Astrocyte (in vitro differentiated cells and primary cell): ENCODE results near the gene ZNF516. TPM values are rescaled to one million over a fixed set of nuclear protein-coding genes. Genes with fewer than 3 reads are reported as not detected.
A peak's percentile ranks its signal among the peaks of the same experiment; 100 is the strongest.

Experiments used
- DNase-seq: peaks from one replicate; pipeline ENCODE4 v3.0.0-alpha.2; 2010; ENCODE audit warnings: low read depth
- FAIRE-seq: peaks from 2 replicates; lab custom pipeline; 2011; peaks lifted over from hg19 to GRCh38; lab: Jason Lieb, UNC
- H2AFZ ChIP-seq: 2 replicates; pipeline ENCODE4 v1.6.0; 2012; ENCODE audit warnings: low read depth, low read length, inconsistent platforms
- H3K27ac ChIP-seq: 2 replicates; pipeline ENCODE4 v1.5.1; 2011; ENCODE audit warnings: low read depth, low read length, inconsistent platforms
- H3K27me3 ChIP-seq: 2 replicates; pipeline ENCODE4 v1.6.0; 2011; ENCODE audit warnings: low read length, inconsistent platforms; ENCODE audit not compliant: insufficient read depth
- H3K36me3 ChIP-seq: 2 replicates; pipeline ENCODE4 v1.5.1; 2011; ENCODE audit warnings: low read length, inconsistent platforms; ENCODE audit not compliant: insufficient read depth
- H3K4me1 ChIP-seq: 2 replicates; pipeline ENCODE4 v1.5.1; 2011; ENCODE audit warnings: low read length, inconsistent platforms; ENCODE audit not compliant: insufficient read depth
- H3K4me2 ChIP-seq: 2 replicates; pipeline ENCODE4 v1.6.0; 2012; ENCODE audit warnings: low read length, inconsistent platforms
- H3K4me3 ChIP-seq: 2 replicates; pipeline ENCODE4 v1.5.1; 2011; ENCODE audit warnings: low read depth, mild to moderate bottlenecking, low read length, inconsistent platforms; ENCODE audit not compliant: insufficient read depth
- H3K79me2 ChIP-seq: 2 replicates; pipeline ENCODE4 v1.6.0; 2012; ENCODE audit warnings: mild to moderate bottlenecking, low read length, inconsistent platforms; ENCODE audit not compliant: insufficient read depth
- H3K9ac ChIP-seq: 2 replicates; pipeline ENCODE4 v1.6.0; 2012; ENCODE audit warnings: mild to moderate bottlenecking, low read length, inconsistent platforms
- H3K9me3 ChIP-seq: 2 replicates; pipeline ENCODE4 v1.5.1; 2012; ENCODE audit warnings: low read depth, mild to moderate bottlenecking, low read length, inconsistent platforms; ENCODE audit not compliant: insufficient read depth
- H4K20me1 ChIP-seq: 2 replicates; pipeline ENCODE4 v1.6.0; 2012; ENCODE audit warnings: low read length, inconsistent platforms; ENCODE audit not compliant: insufficient read depth
- H3K27ac Mint-ChIP-seq: one replicate; pipeline ENCODE4 v1.8.0; 2021; ENCODE audit warnings: mild to moderate bottlenecking, mixed read lengths; ENCODE audit not compliant: unreplicated experiment
- H3K27me3 Mint-ChIP-seq: one replicate; pipeline ENCODE4 v1.8.0; 2021; ENCODE audit warnings: low read depth, mixed read lengths; ENCODE audit not compliant: unreplicated experiment
- H3K36me3 Mint-ChIP-seq: one replicate; pipeline ENCODE4 v1.8.0; 2021; ENCODE audit warnings: low read depth, mixed read lengths; ENCODE audit not compliant: unreplicated experiment
- H3K4me1 Mint-ChIP-seq: one replicate; pipeline ENCODE4 v1.8.0; 2021; ENCODE audit warnings: low read depth, mixed read lengths; ENCODE audit not compliant: unreplicated experiment
- H3K4me3 Mint-ChIP-seq: one replicate; pipeline ENCODE4 v1.8.0; 2021; ENCODE audit warnings: mild to moderate bottlenecking, moderate library complexity, mixed read lengths; ENCODE audit not compliant: unreplicated experiment
- H3K9me3 Mint-ChIP-seq: one replicate; pipeline ENCODE4 v1.8.0; 2021; ENCODE audit warnings: mild to moderate bottlenecking, mixed read lengths; ENCODE audit not compliant: unreplicated experiment
- EZH2 ChIP-seq: IDR thresholded peaks from 2 replicates; pipeline ENCODE4 v1.6.1; 2012; ENCODE audit warnings: mild to moderate bottlenecking, low read length, inconsistent platforms; ENCODE audit not compliant: insufficient read depth
- total RNA-seq: library from RNA; stranded (reverse); gene quantifications from 2 replicates; pipeline ENCODE4 v1.2.1, GENCODE V29; 2021
- TF ChIP-seq, protein P1 (sequence below): IDR thresholded peaks from 2 replicates; pipeline ENCODE4 v1.5.1; 2011; ENCODE audit warnings: low read depth, mild to moderate bottlenecking, inconsistent platforms, low read length, moderate library complexity; ENCODE audit not compliant: insufficient read depth

Gene ZNF516
- total RNA-seq, 1 donor from 2014 or later: 59.8 TPM

DNA sequence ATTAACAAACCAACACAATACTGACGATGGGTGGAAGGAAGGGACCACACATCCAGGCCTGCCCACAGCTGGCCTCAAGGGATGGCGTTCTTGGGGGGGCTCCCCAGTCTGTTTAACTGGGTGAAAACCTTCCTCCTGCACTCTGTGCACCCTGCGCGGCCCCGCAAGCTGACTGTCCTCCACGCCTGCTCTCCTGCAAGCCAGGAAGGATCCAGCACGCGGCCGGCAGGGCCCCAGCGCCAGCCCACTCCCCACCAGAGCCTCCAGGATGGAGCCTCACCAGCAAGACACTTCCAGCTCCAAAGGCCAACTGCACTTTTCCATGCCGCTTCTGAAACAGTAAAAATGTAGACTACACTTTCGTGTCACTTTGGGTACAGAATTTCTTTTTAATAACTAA lies 135.1 kb downstream of the ZNF516 start:
- no peaks in the 10 kb centered on the region for H3K27me3 Mint-ChIP-seq
- no peak overlapping the region for H3K27ac Mint-ChIP-seq
- H3K4me3 ChIP-seq: no peak overlapping the region
- H3K9me3 Mint-ChIP-seq: peaks cover 2% of the 10 kb centered on the region
- no peak for FAIRE-seq
- H3K4me1 ChIP-seq: no peaks in the 10 kb centered on the region
- H3K27ac ChIP-seq: no peak overlapping the region
- H4K20me1 ChIP-seq: peaks cover 8% of the 10 kb centered on the region
- peaks cover 18% of the 10 kb centered on the region for H3K36me3 ChIP-seq
- no peak overlapping the region for H2AFZ ChIP-seq
- H3K4me2 ChIP-seq: no peak overlapping the region
- H3K4me1 Mint-ChIP-seq: peaks cover 31% of the 10 kb centered on the region
- H3K79me2 ChIP-seq: no peaks in the 10 kb centered on the region
- no peak overlapping the region for H3K4me3 Mint-ChIP-seq
- no peaks in the 10 kb centered on the region for H3K27me3 ChIP-seq
- H3K9me3 ChIP-seq: no peaks in the 10 kb centered on the region
- H3K9ac ChIP-seq: no peak overlapping the region
- H3K36me3 Mint-ChIP-seq: peaks cover 22% of the 10 kb centered on the region
- no peak for TF ChIP-seq EZH2
- TF ChIP-seq, protein P1, sequence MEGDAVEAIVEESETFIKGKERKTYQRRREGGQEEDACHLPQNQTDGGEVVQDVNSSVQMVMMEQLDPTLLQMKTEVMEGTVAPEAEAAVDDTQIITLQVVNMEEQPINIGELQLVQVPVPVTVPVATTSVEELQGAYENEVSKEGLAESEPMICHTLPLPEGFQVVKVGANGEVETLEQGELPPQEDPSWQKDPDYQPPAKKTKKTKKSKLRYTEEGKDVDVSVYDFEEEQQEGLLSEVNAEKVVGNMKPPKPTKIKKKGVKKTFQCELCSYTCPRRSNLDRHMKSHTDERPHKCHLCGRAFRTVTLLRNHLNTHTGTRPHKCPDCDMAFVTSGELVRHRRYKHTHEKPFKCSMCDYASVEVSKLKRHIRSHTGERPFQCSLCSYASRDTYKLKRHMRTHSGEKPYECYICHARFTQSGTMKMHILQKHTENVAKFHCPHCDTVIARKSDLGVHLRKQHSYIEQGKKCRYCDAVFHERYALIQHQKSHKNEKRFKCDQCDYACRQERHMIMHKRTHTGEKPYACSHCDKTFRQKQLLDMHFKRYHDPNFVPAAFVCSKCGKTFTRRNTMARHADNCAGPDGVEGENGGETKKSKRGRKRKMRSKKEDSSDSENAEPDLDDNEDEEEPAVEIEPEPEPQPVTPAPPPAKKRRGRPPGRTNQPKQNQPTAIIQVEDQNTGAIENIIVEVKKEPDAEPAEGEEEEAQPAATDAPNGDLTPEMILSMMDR: no peak
- DNase-seq: no peak

DNA sequence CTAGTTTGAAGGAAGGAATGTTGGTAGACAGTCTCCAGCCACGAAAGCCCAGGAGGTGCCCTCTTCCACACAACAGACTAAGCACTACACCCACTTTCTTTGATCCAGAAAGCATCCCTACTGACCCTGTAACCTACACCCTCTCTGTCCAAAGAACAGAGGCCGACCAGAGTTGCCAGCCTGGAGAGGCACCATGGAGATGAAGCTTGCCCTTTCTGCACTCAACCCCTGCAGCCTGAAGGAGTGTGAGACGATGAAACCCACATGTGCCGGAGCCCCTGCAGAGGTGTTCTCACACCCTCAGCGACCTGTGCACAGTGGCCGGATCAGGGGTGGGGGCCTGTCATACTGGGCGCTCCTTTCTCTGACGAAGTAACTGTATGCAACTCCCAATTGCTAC lies 136.3 kb downstream of the ZNF516 start:
- Mint-ChIP-seq H3K4me3 (no peak overlapping the region), H3K36me3 (peaks cover 25% of the 10 kb centered on the region), H3K27ac (peak overlapping the region; percentile 35), H3K4me1 (peaks cover 25% of the 10 kb centered on the region), H3K27me3 (no peaks in the 10 kb centered on the region), H3K9me3 (peaks cover 4% of the 10 kb centered on the region)
- no peaks in the 10 kb centered on the region for H3K9me3 ChIP-seq
- H3K4me1 ChIP-seq: peaks cover 3% of the 10 kb centered on the region
- H2AFZ ChIP-seq: no peak overlapping the region
- TF ChIP-seq EZH2: no peak
- TF ChIP-seq, protein P1: no peak
- H4K20me1 ChIP-seq: peaks cover 7% of the 10 kb centered on the region
- no peaks in the 10 kb centered on the region for H3K79me2 ChIP-seq
- H3K36me3 ChIP-seq: peaks cover 18% of the 10 kb centered on the region
- no peak overlapping the region for H3K27ac ChIP-seq
- no peak overlapping the region for H3K4me2 ChIP-seq
- H3K9ac ChIP-seq: no peak overlapping the region
- DNase-seq (no peak), FAIRE-seq (no peak)
- no peak overlapping the region for H3K4me3 ChIP-seq
- H3K27me3 ChIP-seq: no peaks in the 10 kb centered on the region

DNA sequence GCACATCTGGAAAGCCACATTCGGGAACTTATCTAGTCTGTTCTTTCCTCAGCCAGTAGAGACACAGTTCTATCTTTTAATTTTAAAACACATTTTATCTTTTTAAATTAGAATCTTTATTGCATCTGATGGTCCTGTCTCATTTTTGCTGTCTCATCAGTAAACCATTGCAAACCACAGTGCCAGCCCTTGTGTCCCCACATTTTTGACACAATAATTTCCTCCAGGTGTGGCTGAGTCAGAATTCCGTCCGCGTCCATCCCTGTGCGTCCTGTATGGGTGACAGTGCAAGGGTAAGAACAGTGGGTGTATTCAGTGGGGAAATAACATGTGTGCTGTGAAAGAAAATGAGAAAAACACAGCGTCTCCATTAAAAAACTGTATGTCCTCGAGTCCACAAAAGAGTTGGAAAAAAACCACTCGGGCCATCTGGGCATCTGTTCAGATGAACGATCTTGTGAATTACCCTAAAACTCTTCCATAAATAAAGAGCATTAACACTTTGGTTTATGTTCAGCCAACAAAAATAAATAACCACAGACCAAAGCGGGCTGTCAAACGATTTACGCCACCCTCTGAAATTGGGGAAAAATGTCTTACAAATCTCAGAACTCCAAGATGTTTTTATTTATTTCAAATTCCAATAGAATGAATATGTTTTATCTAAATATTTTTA lies 137.3 kb downstream of the ZNF516 start:
- no peaks in the 10 kb centered on the region for H3K27me3 ChIP-seq
- peaks cover 2% of the 10 kb centered on the region for H4K20me1 ChIP-seq
- peaks cover 3% of the 10 kb centered on the region for H3K9me3 ChIP-seq
- FAIRE-seq: no peak
- Mint-ChIP-seq H3K9me3 (peaks cover 3% of the 10 kb centered on the region), H3K27ac (no peak overlapping the region), H3K4me1 (peaks cover 15% of the 10 kb centered on the region), H3K4me3 (no peak overlapping the region), H3K36me3 (peaks cover 31% of the 10 kb centered on the region), H3K27me3 (no peaks in the 10 kb centered on the region)
- H3K4me1 ChIP-seq: peaks cover 3% of the 10 kb centered on the region
- no peak overlapping the region for H3K4me2 ChIP-seq
- no peak overlapping the region for H2AFZ ChIP-seq
- no peaks in the 10 kb centered on the region for H3K79me2 ChIP-seq
- H3K27ac ChIP-seq: no peak overlapping the region
- no peak for DNase-seq
- no peak for TF ChIP-seq EZH2
- TF ChIP-seq, protein P1: no peak
- no peak overlapping the region for H3K9ac ChIP-seq
- H3K36me3 ChIP-seq: peaks cover 18% of the 10 kb centered on the region
- H3K4me3 ChIP-seq: no peak overlapping the region
